ENCODE measurements around the gene HGFAC. TPM values are rescaled to one million over a fixed set of nuclear protein-coding genes. Genes with fewer than 3 reads are reported as not detected.

Gene HGFAC
- polyA plus RNA-seq, 3 donors, result 0.78 to 2.7 (median 2.6) TPM

GRCh38 chr4:3468154-3468553, 26.4 kb downstream of the HGFAC start:
- DNase-seq (ENCODE audit: extremely low read depth in 1 of 11, low read depth in 9 of 11, low spot score in 4 of 11), result no peak

DNA sequence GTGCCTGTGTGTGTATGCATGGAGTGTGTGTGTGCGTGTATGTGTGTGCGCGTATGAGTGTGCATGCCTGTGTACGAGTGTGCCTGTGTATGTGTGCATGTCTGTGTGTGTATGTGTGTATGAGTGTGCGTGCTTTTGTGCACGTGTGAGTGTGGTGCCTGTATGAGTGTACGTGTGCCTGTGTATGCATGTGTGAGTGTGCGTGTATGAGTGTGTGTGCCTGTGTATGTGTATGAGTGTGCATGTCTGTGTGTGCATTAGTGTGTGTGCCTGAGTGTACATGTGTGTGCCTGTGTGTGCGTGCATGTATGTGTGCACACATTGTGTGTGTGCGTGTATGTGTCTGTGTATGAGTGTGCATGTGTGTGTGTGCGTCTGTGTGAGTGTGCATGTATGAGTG, 27.0 kb downstream of the HGFAC start:
- DNase-seq (ENCODE audit: extremely low read depth in 1 of 11, low read depth in 9 of 11, low spot score in 4 of 11), result no peak

DNA sequence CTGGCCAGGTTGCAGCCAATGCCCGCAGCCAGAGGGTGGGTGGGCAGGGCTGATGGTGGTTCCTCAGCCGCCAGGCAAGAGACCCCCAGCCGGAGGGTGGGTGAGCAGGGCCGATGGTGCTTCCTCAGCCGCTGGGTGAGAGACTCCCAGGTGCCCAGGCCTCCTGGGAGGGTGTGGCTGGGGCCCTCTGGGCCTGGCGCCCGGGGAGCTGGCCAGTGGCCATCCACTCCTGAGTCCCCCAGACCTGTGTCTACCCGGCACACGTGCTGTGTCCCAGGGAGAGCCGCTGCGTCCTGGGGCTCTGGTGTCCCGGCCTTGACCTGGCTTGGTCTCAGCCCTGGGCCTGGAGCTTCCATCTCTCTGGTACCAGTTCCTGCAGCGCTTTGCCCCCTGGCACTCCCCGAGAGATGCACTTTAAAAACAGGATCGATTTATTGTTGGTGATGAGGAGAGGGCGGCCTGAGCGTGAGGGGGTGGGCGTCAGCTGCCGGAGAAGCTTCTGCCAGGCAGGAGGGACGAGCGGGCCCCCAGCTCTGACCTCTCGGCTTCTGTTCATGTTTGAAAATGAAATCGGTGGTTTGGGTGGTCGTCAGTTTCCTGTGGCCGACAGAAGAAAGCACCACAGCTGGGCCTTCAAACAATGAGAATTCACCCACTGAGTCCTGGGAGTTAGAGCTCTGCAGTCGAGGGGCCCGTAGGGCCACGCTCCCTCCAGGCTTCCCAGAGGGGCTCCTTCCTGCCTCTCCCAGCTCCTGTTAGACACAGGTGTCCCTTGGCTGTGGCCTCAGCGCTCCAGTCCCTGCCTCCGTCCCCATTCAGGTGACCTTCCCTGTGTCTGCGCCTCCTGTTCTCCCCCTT, 27.8 kb downstream of the HGFAC start:
- DNase-seq (ENCODE audit: extremely low read depth in 1 of 11, low read depth in 9 of 11, low spot score in 4 of 11), result no peak

DNA sequence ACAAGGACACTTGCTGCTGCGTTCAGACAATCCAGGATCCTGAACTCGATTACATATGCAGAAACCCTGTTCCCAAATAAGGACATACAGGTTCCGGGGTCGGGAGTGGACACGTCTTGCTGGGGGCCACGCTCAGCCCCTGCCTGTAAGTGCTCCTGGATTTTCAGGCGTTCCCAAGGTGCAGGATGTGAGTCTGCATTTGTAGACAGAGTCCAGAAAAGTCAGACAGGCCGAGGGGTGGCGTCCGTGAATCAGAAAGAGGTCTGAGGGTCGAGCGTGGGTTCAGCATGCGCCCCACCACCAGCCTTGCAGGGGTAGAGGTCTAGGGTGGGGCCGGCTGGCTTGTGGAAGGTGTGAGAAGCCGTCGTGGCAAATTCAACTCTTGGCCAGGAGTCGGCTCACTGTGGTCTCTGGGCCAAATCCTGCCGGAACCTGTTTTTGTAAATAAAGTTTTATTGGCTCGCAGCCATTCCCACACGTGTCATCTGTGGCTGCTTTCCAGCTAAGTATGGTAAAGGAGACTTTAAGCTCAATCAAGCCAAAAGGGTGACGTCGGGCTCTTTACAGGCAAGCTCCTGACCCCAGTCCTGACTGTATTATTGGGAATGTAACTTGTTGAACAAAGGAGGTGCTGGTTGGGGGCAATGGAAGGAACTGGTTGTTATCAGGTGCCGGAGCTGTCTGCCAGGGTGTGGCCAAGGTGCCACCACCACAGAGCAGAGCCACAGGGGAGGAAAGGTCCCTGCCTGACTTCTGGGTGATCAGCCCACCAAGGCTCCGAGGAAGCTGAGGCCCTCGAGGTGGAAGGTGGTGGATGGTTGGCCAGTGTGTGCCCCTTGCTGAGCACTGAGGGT, 28.7 kb downstream of the HGFAC start:
- no peak for DNase-seq (ENCODE audit: extremely low read depth in 1 of 11, low read depth in 9 of 11, low spot score in 4 of 11)

GRCh38 chr4:3471098-3471760, 29.5 kb downstream of the HGFAC start:
- DNase-seq (ENCODE audit: extremely low read depth in 1 of 11, low read depth in 9 of 11, low spot score in 4 of 11), result no peak

- no peak for DNase-seq (ENCODE audit: extremely low read depth in 1 of 11, low read depth in 9 of 11, low spot score in 4 of 11)
These were observed 30.1 kb downstream of the HGFAC start for GRCh38 chr4:3471886-3472285.

DNA sequence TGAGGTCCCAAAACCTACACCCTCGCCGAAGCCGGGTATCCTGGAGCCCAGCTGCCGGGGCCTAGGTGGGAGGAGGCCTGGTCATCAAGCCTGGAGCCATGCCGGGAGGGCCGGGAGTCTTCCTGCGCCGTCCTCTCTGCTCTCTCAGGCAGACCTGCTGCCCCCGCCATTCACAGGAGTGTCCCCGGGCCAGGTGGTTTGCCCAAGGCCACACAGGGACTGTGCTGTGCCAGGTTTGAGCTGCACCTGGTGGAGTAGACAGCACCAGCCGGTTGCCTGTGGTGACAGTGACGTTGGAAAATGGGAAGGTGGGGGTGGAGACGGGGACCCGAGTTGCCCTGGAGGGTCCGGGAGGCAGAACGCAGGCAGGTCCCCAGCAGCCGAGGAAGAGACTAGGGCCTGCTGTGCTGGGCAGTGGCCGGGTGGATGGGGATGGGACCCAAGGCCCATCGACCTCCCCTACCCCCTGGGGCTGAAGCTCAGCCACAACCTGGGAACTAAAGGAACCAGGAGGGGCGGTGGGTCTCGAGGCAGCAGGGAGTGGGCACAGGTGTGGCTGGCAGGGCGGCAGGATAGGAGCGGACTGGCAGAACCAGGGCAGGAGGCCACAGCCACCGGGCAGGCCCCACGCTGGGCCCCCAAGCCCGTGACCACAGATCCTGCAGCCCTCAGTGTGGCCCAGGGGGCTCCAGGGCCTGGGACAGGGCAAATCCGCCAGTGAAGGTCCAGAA, 30.8 kb downstream of the HGFAC start:
- no peak for DNase-seq (ENCODE audit: extremely low read depth in 1 of 11, low read depth in 9 of 11, low spot score in 4 of 11)

DNA sequence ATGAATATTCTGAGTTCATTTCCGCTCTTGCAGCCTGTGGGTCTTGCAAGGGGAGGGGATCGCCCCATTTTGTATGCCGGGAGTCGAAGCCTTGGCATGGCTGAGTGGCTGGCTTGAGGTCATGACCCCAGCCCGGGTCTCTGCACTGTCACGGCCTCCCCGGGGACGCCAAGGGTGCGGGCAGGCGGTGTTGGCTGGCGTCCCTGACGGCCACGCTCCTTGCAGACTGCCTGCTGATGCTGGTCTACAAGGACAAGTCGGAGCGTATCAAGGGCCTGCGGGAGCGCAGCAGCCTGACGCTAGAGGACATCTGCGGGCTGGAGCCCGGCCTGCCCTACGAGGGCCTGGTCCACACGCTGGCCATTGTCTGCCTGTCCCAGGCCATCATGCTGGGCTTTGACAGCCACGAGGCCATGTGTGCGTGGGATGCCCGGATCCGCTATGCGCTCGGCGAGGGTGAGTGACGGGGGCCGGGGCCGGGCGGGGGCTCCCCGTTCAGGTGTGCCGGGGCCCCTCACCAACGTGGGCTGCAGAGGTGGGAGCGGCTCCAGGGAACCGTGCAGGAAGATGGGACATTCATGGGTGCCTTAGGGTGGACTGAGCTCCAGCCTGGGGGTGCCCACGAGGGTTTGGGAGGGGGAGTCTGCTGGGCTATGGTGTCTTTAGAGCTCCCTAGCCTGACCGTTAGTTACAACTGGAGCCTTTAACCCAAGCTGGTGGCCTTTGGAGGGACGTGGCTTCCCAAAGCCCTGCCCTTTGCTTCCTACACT, 31.6 kb downstream of the HGFAC start:
- DNase-seq (ENCODE audit: extremely low read depth in 1 of 11, low read depth in 9 of 11, low spot score in 4 of 11), result no peak

DNA sequence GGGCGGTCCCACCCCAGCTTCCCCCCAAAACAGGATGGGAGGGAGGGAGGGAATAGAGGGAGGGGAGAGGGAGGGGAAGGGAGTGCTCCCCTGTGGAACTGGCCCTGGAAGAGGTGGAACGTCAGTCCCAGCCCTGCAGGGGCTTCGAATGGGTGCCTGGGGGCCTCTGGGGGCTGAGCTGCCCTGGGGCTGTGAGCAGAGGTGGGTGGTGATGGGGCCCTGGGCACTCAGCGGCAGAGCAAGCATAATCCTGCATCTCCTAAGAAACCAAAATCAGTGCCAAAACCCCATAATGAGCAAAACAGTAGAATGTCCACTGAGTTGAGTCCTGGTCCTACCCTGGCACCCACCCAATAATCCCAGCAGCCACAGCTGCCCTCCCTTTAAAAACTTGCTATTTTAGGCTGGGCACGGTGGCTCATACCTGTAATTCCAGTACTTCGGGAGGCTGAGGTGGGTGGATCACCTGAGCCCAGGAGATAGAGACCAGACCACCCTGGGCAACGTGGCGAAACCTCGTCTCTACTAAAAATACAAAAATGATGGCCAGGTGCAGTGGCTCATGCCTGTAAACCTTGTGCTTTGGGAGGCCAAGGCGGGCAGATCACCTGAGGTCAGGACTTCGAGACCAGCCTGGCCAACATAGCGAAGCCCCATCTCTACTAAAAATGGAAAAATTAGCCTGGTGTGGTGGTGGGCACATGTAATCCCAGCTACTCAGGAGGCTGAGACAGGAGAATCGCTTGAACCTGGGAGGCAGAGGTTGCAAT, 32.4 kb downstream of the HGFAC start:
- no peak for DNase-seq (ENCODE audit: extremely low read depth in 1 of 11, low read depth in 9 of 11, low spot score in 4 of 11)

GRCh38 chr4:3475041-3475712, 33.4 kb downstream of the HGFAC start:
- DNase-seq (ENCODE audit: extremely low read depth in 1 of 11, low read depth in 9 of 11, low spot score in 4 of 11), result no peak

DNA sequence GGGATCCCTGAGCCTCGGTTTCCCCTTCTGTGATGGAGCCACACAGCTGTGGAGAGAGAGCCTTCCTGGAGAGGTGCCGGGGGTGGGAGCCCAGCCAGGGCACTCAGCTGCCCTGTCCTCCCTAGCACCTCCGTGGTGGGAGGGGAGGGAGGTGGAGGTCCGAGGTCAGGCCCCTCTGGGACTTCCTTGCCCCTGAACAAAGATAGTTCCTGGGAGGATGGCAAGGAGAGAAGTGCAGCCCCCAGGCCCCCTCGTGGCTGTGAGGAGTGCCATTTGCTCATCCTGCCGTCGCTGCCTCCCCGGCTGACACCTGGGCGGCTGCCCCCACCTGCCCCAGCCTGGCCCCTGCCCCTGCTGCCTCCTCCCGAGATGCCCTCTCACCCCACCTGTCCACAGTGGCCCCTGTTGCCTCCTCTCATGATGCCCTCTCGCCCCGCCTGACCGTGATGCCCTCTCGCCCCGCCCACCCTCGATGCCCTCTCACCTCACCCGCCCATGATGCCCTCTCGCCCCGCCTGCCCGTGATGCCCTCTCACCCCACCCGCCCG, 34.0 kb downstream of the HGFAC start:
- DNase-seq (ENCODE audit: extremely low read depth in 1 of 11, low read depth in 9 of 11, low spot score in 4 of 11), result no peak

- no peak for DNase-seq (ENCODE audit: extremely low read depth in 1 of 11, low read depth in 9 of 11, low spot score in 4 of 11)
These were observed 34.6 kb downstream of the HGFAC start for GRCh38 chr4:3476341-3476747.

DNA sequence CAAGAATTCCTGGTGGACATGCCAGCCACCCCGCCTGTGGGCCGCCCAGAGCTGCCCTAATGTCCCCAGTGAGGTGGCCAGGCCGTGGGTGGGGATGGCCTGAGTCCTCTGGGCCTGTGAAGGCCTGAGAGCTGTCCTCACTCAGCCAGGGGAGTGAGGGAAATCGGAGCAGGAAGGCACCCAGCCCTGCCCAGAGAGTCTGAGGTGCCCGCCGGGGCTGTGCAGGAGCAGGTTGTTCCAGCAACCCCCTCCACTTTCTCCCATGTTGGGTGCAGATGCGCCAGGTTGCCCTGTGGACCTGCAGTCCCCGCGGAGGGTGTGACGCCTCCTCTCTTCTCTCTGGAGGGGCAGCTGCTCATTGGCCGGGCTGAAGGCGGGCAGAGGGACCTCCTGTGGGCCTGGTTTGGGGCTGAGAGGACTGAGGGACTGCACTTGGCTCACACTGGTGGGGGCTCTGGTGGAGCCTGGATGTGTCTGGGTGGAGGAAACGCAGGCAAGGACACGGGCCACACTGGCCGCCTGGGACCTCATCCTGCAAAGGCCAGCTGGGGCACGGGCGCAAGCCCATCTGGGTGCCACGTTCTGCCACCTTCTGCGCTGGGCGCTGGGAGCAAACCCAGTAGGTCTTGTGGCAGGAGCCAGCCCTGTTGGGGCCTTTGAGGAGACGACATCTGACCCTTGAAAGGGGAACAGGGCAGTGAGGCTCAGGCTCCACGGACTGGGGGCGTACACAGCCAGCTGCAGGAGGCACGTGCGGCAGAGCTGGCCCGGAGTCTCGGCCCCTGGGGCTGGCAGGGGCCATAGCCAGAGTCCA, 35.4 kb downstream of the HGFAC start:
- no peak for DNase-seq (ENCODE audit: extremely low read depth in 1 of 11, low read depth in 9 of 11, low spot score in 4 of 11)

DNA sequence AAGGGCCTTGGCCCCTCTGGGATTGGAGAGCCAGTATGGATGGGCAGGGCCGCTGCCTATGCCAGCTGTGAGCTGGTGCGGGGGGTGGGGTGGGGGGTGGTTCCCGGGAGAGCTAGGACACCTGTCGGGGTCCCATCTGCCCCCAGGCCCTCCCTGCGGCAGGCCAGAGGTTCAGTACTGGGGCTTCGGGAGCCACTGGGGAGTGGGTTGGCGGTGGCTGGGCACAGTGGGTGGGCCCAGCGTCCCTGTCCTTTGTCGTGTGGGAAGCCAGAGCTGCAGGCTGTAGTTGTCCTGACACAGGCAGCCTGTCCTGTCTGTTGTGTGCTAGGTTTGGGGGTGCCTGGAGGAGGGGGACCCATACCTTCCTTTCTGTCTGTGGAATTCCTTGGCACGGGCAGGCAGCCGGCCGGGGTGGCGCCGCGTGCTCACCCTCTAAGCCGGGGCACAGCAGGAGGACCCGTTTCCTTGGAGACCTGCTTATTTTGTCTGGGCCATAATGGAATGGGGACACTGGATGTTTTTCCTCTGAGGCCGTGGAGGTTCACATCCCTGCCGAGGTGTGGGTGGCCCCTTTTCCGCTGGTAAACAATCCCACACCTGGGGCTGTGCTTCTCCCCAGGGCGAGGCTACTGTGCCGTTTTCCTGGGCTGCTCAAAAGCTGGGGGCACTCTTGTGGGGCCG, 36.1 kb downstream of the HGFAC start:
- DNase-seq (ENCODE audit: extremely low read depth in 1 of 11, low read depth in 9 of 11, low spot score in 4 of 11), result no peak

All from renal cortex interstitium (tissue), 11 donors.